Measurements from ENCODE around the gene LMOD2.

DNA sequence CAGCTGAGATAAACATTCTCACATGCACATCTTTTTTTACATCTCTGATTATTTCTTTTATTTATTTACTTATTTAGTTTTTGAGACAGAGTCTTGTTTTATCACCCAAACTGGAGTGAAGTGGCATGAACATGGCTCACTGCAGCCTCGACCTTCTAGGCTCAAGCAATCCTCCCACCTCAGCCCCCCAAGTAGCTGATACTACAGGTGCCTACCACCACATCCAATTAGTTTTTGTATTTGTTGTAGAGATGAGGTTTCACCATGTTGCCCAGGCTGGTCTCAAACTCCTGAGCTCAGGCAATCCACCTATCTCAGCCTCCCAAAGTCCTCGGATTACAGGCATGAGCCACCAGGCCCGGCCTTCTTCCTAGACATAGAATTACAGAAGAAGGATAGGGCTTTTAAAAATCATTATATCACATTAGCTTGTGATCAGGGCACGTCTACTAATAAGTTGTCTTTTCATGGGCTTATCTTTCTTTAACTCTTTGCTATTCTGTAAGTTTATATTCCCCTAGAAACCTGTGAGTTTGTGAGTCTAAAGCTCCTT, 48.2 kb upstream of the LMOD2 start:
- TF ChIP-seq, protein P1, sequence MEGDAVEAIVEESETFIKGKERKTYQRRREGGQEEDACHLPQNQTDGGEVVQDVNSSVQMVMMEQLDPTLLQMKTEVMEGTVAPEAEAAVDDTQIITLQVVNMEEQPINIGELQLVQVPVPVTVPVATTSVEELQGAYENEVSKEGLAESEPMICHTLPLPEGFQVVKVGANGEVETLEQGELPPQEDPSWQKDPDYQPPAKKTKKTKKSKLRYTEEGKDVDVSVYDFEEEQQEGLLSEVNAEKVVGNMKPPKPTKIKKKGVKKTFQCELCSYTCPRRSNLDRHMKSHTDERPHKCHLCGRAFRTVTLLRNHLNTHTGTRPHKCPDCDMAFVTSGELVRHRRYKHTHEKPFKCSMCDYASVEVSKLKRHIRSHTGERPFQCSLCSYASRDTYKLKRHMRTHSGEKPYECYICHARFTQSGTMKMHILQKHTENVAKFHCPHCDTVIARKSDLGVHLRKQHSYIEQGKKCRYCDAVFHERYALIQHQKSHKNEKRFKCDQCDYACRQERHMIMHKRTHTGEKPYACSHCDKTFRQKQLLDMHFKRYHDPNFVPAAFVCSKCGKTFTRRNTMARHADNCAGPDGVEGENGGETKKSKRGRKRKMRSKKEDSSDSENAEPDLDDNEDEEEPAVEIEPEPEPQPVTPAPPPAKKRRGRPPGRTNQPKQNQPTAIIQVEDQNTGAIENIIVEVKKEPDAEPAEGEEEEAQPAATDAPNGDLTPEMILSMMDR (IDR thresholded peaks at IDR 0.05): no peak
- TF ChIP-seq POLR2A (IDR thresholded peaks at IDR 0.05): no peak

Measured in adrenal gland (tissue), 5 donors.